Stomach (tissue), 9 donors: Measurements from ENCODE around the gene IFNGR2. TPM values are rescaled to one million over a fixed set of nuclear protein-coding genes. Genes with fewer than 3 reads are reported as not detected.

ENCODE experiments used
- DNase-seq, 2 donors: peaks; one replicate each; pipeline versions ENCODE4 v3.0.0 to v3.0.0-alpha.2; 2013 to 2019
- H3K27ac ChIP-seq, 5 donors: fragments of 200-600 bp in 4 of 5; sonication (generic) in 4 of 5; one replicate each; pipeline ENCODE4 v1.5.1; 2013 to 2019; ENCODE audit warnings: mild to moderate bottlenecking in 1 of 5, moderate library complexity in 1 of 5
- H3K27me3 ChIP-seq, 3 donors: fragments of 200-600 bp; sonication (generic); one replicate each; pipeline ENCODE4 v1.5.1; 2017 to 2019; ENCODE audit warnings: mixed run types in 1 of 3
- H3K36me3 ChIP-seq, 4 donors: fragments of 200-600 bp; sonication (generic); 1 replicate in 3 of 4; 2 replicates in 1 of 4; pipeline ENCODE4 v1.5.1; 2016 to 2019
- H3K4me1 ChIP-seq, 4 donors: fragments of 200-600 bp; sonication (generic); one replicate each; pipeline ENCODE4 v1.5.1; 2016 to 2019
- H3K4me3 ChIP-seq, 4 donors: fragments of 200-600 bp; sonication (generic) in 3 of 4; one replicate each; pipeline ENCODE4 v1.5.1; 2016 to 2019; ENCODE audit warnings: mild to moderate bottlenecking in 1 of 4
- H3K9me3 ChIP-seq, 4 donors: fragments of 200-600 bp; sonication (generic); one replicate each; pipeline ENCODE4 v1.5.1; 2016 to 2019
- CTCF ChIP-seq, 7 experiments: fragments of 450-650 bp in 4 of 7; fragments of 200-600 bp in 3 of 7; sonication (generic) in 3 of 7; IDR thresholded peaks; one replicate each; pipeline ENCODE4 v1.5.1; 2016 to 2019; ENCODE audit warnings: antibody characterized with exemption in 7 of 7, control low read depth in 2 of 7, mild to moderate bottlenecking in 1 of 7
- EP300 ChIP-seq: sonication (generic); formaldehyde crosslinking; IDR thresholded peaks from one replicate; pipeline ENCODE4 v1.6.1; 2017; ENCODE audit warnings: antibody characterized with exemption
- POLR2A ChIP-seq, 4 donors: fragments of 450-650 bp; IDR thresholded peaks; one replicate each; pipeline ENCODE4 v1.6.1; 2016; ENCODE audit warnings: antibody characterized with exemption in 4 of 4, control low read depth in 2 of 4, mild to moderate bottlenecking in 1 of 4, moderate library complexity in 1 of 4
- POLR2AphosphoS5 ChIP-seq, 3 donors: sonication (generic); formaldehyde crosslinking; IDR thresholded peaks; one replicate each; pipeline ENCODE4 v1.6.1; 2016; ENCODE audit warnings: antibody characterized with exemption in 3 of 3
- WGBS, 5 donors: extraction: QIAGEN DNeasy Blood & Tissue Kit in 3 of 5; methylation state at CpG; one replicate each; pipeline versions ENCODE4 v1.1.5 to v1.1.7; 2013 to 2018; 5-methylcytosine and 5-hydroxymethylcytosine counted together
- intact Hi-C: fragments of 100-400 bp; cut with DNase I; formaldehyde crosslinking; loops from one replicate; pipeline ENCODE4 v1.15.1; 2023; ENCODE audit warnings: low total_unique reads
- polyA plus RNA-seq, 3 donors: library from polyadenylated mRNA; stranded (reverse); fragments of 200-250 nt; gene quantifications; one replicate each; pipeline ENCODE4 v1.2.3, GENCODE V29; 2013
- total RNA-seq, 5 donors: library from RNA; depleted of rRNA; stranded (reverse); fragments of >200 nt; gene quantifications; one replicate each; pipeline versions ENCODE4 v1.1.0 to v1.2.3, GENCODE V29; 2014 to 2016
- donor health status: healthy with polysubstance abuse.
- donor health status: Bipolar disorder and iron deficiency.
- donor health status: healthy.

IFNGR2 gene
- total and polyA plus RNA-seq, 8 donors, result 35.2 to 89.3 (median 59.3) TPM

GRCh38 chr21:33395891-33396331 lies 7.3 kb upstream of the IFNGR2 start:
- Histone ChIP-seq H3K27me3 (no peaks in the 10 kb centered on the region), H3K4me3 (no peak overlapping the region), H3K9me3 (no peaks in the 10 kb centered on the region), H3K36me3 (no peaks in the 10 kb centered on the region), H3K27ac (peak overlapping the region in 3 of 5 donors; percentile 58 to 74 (median 60)), H3K4me1 (peaks cover 0 to 41% (median 14%) of the 10 kb centered on the region in 4 donors)
- intact Hi-C loops, result no loop called here
- no peak for TF ChIP-seq POLR2A (IDR thresholded peaks at IDR 0.05)
- TF ChIP-seq EP300, result no peak
- no peak for TF ChIP-seq POLR2AphosphoS5 (IDR thresholded peaks at IDR 0.05)
- no peak for TF ChIP-seq CTCF (IDR thresholded peaks at IDR 0.05)
- peak in 1 of 2 donors; percentile 28 for DNase-seq
- WGBS, 5 donors, result 44 to 88% (median 80%) methylated on average over 5 to 6 of the region's 6 CpGs

GRCh38 chr21:33396436-33396835 lies 6.8 kb upstream of the IFNGR2 start:
- H3K27me3 ChIP-seq, result no peaks in the 10 kb centered on the region
- no peak overlapping the region for H3K4me3 ChIP-seq
- peaks cover 0 to 41% (median 14%) of the 10 kb centered on the region in 4 donors for H3K4me1 ChIP-seq
- 74 to 87% (median 80%) methylated on average over 6 of the region's 6 CpGs for WGBS, 5 donors
- DNase-seq, result no peak
- TF ChIP-seq POLR2A (IDR thresholded peaks at IDR 0.05), result no peak
- TF ChIP-seq EP300, result no peak
- no peak for TF ChIP-seq POLR2AphosphoS5 (IDR thresholded peaks at IDR 0.05)
- TF ChIP-seq CTCF (IDR thresholded peaks at IDR 0.05), result no peak
- peak overlapping the region in 3 of 5 donors; percentile 58 to 74 (median 60) for H3K27ac ChIP-seq
- H3K36me3 ChIP-seq, result no peaks in the 10 kb centered on the region
- intact Hi-C loops, result no loop called here
- H3K9me3 ChIP-seq, result no peaks in the 10 kb centered on the region

- Histone ChIP-seq H3K36me3 (no peaks in the 10 kb centered on the region), H3K27ac (peak overlapping the region in 4 of 5 donors; percentile 48 to 74 (median 59)), H3K9me3 (no peaks in the 10 kb centered on the region), H3K4me1 (peaks cover 0 to 42% (median 14%) of the 10 kb centered on the region in 4 donors), H3K4me3 (no peak overlapping the region), H3K27me3 (no peaks in the 10 kb centered on the region)
- DNase-seq, result peak in 1 of 2 donors; percentile 18
- TF ChIP-seq POLR2AphosphoS5 (IDR thresholded peaks at IDR 0.05) (peak in 1 of 3 donors; percentile 49), CTCF (IDR thresholded peaks at IDR 0.05) (no peak), POLR2A (IDR thresholded peaks at IDR 0.05) (no peak)
- intact Hi-C loops, result no loop called here
- 60 to 75% (median 63%) methylated on average over 5 of the region's 5 CpGs for WGBS, 5 donors
These were observed 6.3 kb upstream of the IFNGR2 start for GRCh38 chr21:33396951-33397350.

GRCh38 chr21:33397717-33398116 lies 5.5 kb upstream of the IFNGR2 start:
- no peaks in the 10 kb centered on the region for H3K9me3 ChIP-seq
- H3K27me3 ChIP-seq, result no peaks in the 10 kb centered on the region
- 93 to 100% (median 95%) methylated on average over 3 of the region's 3 CpGs for WGBS, 5 donors
- no peaks in the 10 kb centered on the region for H3K36me3 ChIP-seq
- TF ChIP-seq EP300, result no peak
- TF ChIP-seq POLR2A (IDR thresholded peaks at IDR 0.05), result no peak
- TF ChIP-seq CTCF (IDR thresholded peaks at IDR 0.05), result no peak
- no peak for TF ChIP-seq POLR2AphosphoS5 (IDR thresholded peaks at IDR 0.05)
- DNase-seq, result no peak
- no peak overlapping the region for H3K4me3 ChIP-seq
- intact Hi-C loops, result no loop called here
- H3K27ac ChIP-seq, result peak overlapping the region in 4 of 5 donors; percentile 48 to 74 (median 59)
- peaks cover 0 to 37% (median 17%) of the 10 kb centered on the region in 4 donors for H3K4me1 ChIP-seq
